Right lobe of liver (tissue), 6 donors: ENCODE results near the gene PTF1A. TPM values are rescaled to one million over a fixed set of nuclear protein-coding genes. Genes with fewer than 3 reads are reported as not detected.

Source experiments
- ATAC-seq, 4 donors: fragments of 200-7000 bp; cut with Tn5 transposase; one replicate each; pipeline ENCODE4 v1.9.1; 2020; ENCODE audit warnings: mild to moderate bottlenecking in 4 of 4, moderate library complexity in 4 of 4
- DNase-seq, 3 donors: peaks; one replicate each; pipeline ENCODE4 v3.0.0-alpha.2; 2020
- H3K27ac ChIP-seq, 3 donors: fragments of 200-600 bp; one replicate each; pipeline ENCODE4 v1.8.0; 2022
- H3K27me3 ChIP-seq, 2 donors: fragments of 200-600 bp; one replicate each; pipeline ENCODE4 v1.8.0; 2022
- H3K36me3 ChIP-seq, 4 donors: fragments of 200-600 bp; sonication (generic) in 1 of 4; one replicate each; pipeline versions ENCODE4 v1.5.1 to v1.8.0; 2017 to 2022; ENCODE audit warnings: control low read depth in 1 of 4
- H3K4me1 ChIP-seq, 4 donors: fragments of 200-600 bp; sonication (generic) in 1 of 4; one replicate each; pipeline versions ENCODE4 v1.5.1 to v1.8.0; 2017 to 2022; ENCODE audit warnings: control low read depth in 1 of 4
- H3K4me3 ChIP-seq, 3 donors: fragments of 200-600 bp; one replicate each; pipeline ENCODE4 v1.8.0; 2022
- H3K9me3 ChIP-seq, 4 donors: fragments of 200-600 bp; sonication (generic) in 1 of 4; one replicate each; pipeline versions ENCODE4 v1.5.1 to v1.8.0; 2017 to 2022; ENCODE audit warnings: control low read depth in 1 of 4
- POLR2A ChIP-seq: fragments of 450-650 bp; IDR thresholded peaks from one replicate; pipeline ENCODE4 v1.6.1; 2017; ENCODE audit warnings: antibody characterized with exemption, mild to moderate bottlenecking
- WGBS: methylation state at CpG from one replicate; pipeline ENCODE4 v1.1.6; 2018; ENCODE audit warnings: low coverage, low lambda C conversion rate; ENCODE audit not compliant: insufficient coverage; ENCODE audit errors: missing lambda C conversion rate; 5-methylcytosine and 5-hydroxymethylcytosine counted together
- intact Hi-C, 2 donors: fragments of 100-400 bp; cut with DNase I; formaldehyde crosslinking; loops; one replicate each; pipeline versions ENCODE4 v1.11.2 to v1.14.1; 2022
- total RNA-seq, 6 experiments: library from RNA; depleted of rRNA in 2 of 6; stranded (reverse); fragments of >200 nt in 2 of 6; fragmentation: NEBNext Ultra II Directional in 3 of 6; extraction: Animal tissue kit (Norgen Biotek cat#: 25700) in 3 of 6; gene quantifications; one replicate each; pipeline versions ENCODE4 v1.1.0 to v1.2.4, GENCODE V29; 2016 to 2023
- TF ChIP-seq, protein P1 (sequence below), 4 donors: fragments of 200-600 bp in 3 of 4; fragments of 450-650 bp in 1 of 4; IDR thresholded peaks; one replicate each; pipeline versions ENCODE4 v1.5.1 to v1.8.0; 2016 to 2022; ENCODE audit warnings: antibody characterized with exemption in 4 of 4, mild to moderate bottlenecking in 2 of 4
- donor health status: DM: no; HTN: yes; CAD: no.
- donor health status: DM: no; HTN: no; CAD: no.
- donor health status: DM: no; HTN: no; CAD: no.
- donor health status: DM: no; HTN: yes; CAD: no.
- donor health status: DM: no; HTN: yes; CAD: no.

The PTF1A gene
- total RNA-seq, 6 experiments from 2014 or later, result not detected

DNA sequence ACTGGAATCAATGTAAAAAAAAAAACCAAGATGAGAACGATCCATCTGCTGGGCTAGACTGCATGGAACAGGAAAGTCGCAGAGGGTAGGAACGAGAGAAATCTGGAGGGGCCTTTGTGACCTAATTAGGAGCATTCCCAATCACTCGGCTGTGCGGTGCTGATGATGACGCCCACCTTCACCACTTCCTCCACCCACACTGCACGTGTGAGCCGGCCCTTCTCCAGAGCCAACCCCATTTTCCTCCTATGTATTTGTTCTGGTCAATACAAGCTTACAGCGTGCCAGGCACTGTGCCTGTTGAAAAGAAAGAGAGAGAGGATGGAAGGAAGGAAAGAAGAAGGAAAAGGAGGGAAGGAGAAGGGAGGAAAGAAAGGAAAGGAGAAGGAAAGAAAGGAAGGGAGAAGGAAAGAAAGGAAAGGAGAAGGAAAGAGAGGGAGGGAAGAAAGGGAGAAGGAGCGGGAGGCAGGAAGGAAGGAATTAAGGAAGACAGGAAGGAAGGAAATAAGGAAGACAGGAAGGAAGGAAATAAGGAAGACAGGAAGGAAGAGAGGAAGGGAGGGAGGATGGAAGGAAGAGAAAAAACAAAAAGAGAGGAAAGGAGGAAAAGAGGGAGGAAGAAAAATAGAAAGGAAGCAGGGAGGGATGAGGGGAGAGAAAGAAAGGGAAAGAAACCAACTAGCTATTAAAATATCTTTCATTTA lies 35.5 kb upstream of the PTF1A start:
- no peaks in the 10 kb centered on the region for H3K27me3 ChIP-seq
- DNase-seq (no peak), ATAC-seq (no peak)
- H3K9me3 ChIP-seq, result no peaks in the 10 kb centered on the region
- 42% methylated on average over 8 of the region's 10 CpGs for WGBS
- TF ChIP-seq POLR2A, result no peak
- TF ChIP-seq, protein P1, sequence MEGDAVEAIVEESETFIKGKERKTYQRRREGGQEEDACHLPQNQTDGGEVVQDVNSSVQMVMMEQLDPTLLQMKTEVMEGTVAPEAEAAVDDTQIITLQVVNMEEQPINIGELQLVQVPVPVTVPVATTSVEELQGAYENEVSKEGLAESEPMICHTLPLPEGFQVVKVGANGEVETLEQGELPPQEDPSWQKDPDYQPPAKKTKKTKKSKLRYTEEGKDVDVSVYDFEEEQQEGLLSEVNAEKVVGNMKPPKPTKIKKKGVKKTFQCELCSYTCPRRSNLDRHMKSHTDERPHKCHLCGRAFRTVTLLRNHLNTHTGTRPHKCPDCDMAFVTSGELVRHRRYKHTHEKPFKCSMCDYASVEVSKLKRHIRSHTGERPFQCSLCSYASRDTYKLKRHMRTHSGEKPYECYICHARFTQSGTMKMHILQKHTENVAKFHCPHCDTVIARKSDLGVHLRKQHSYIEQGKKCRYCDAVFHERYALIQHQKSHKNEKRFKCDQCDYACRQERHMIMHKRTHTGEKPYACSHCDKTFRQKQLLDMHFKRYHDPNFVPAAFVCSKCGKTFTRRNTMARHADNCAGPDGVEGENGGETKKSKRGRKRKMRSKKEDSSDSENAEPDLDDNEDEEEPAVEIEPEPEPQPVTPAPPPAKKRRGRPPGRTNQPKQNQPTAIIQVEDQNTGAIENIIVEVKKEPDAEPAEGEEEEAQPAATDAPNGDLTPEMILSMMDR (IDR thresholded peaks at IDR 0.05), result no peak
- H3K36me3 ChIP-seq, result no peaks in the 10 kb centered on the region
- no peak overlapping the region for H3K27ac ChIP-seq
- H3K4me3 ChIP-seq, result no peak overlapping the region
- intact Hi-C loops, result no loop called here
- H3K4me1 ChIP-seq, result no peaks in the 10 kb centered on the region

DNA sequence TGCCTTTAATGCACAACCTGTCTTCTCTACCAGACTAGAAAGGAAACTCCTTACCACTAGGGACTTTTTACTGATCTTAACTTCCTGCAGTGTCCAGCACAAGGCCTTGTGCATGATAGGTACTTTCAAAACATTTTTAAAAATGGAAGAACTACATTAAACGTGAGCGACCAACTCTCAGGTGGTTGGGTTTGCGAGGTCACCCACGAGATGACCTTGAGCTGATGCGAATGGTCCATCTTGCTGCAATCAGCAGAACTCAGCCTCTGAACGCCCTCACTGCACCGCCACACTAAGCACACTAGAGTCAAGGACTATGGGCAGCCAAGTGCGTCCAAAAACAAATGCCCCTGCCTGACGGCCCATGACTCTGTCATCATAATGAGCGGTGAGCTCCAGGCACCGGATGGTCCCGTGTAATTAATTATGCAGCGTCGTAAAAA lies 34.9 kb upstream of the PTF1A start:
- Histone ChIP-seq H3K27ac (no peak overlapping the region), H3K4me3 (no peak overlapping the region), H3K4me1 (no peaks in the 10 kb centered on the region), H3K27me3 (no peaks in the 10 kb centered on the region), H3K9me3 (no peaks in the 10 kb centered on the region), H3K36me3 (no peaks in the 10 kb centered on the region)
- intact Hi-C loops, result no loop called here
- DNase-seq (no peak), ATAC-seq (no peak)
- TF ChIP-seq, protein P1 (IDR thresholded peaks at IDR 0.05), result no peak
- TF ChIP-seq POLR2A, result no peak
- 52% methylated on average over 5 of the region's 14 CpGs for WGBS

DNA sequence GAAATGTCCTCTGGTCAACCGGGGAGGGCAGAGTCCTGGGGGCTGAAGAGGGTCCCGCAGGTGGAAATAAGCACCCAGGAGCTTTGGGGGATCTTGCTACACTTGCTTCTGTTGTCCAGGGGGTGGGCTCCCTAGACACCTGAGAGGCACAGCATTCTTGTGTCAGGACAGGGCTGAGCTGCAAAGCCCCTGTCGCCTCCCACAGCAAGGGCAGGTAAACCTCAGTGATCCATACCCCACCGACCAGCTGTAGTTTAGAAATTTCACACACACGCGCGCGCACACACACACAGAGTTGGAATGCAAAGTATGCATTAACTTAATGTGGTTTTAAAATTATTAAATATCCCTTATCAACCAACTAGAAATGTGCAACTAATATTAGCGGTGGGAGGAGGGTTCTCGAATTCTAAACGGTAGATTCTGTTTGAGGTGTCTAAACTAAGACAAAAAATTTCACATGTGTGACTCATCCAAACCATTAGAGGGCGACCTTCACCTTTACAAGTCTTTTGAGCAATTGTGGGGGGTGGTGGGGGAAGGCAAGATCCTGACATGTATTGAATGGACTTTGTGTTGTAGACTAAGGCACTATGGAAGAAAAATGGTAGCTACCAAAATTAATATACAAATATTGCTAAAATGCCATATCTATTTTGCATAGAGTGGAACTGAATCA lies 34.3 kb upstream of the PTF1A start:
- no peaks in the 10 kb centered on the region for H3K36me3 ChIP-seq
- DNase-seq (no peak), ATAC-seq (peak; percentile 68 to 82 (median 70))
- no peak overlapping the region for H3K27ac ChIP-seq
- 30% methylated on average over 11 of the region's 12 CpGs for WGBS
- H3K4me3 ChIP-seq, result no peak overlapping the region
- no peaks in the 10 kb centered on the region for H3K9me3 ChIP-seq
- TF ChIP-seq, protein P1 (IDR thresholded peaks at IDR 0.05), result no peak
- TF ChIP-seq POLR2A, result no peak
- intact Hi-C loops, result no loop called here
- H3K4me1 ChIP-seq, result no peaks in the 10 kb centered on the region
- no peaks in the 10 kb centered on the region for H3K27me3 ChIP-seq

DNA sequence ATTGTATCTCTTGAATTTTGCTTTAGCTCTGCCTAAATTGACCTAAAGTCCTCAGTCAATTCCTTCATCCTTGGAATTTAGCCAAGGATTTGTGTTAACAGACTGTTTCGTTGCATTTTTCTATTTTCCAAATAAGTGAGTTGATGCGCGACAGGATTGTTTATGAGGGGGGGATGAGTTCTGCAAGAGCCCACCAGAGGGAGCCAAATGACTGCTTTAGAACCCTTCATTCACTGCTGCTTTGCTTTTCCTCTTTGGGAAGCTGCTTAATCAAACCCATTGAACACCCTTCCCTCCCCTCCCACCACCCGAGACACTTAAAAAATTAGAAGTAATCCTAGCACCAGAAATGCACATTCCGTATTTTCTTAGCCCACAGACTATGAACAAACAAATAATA lies 33.7 kb upstream of the PTF1A start:
- TF ChIP-seq POLR2A, result no peak
- TF ChIP-seq, protein P1 (IDR thresholded peaks at IDR 0.05), result peak; percentile 72 to 86 (median 74)
- peak; percentile 91 to 97 (median 92) for ATAC-seq
- Histone ChIP-seq H3K9me3 (no peaks in the 10 kb centered on the region), H3K27me3 (no peaks in the 10 kb centered on the region), H3K4me3 (no peak overlapping the region), H3K36me3 (no peaks in the 10 kb centered on the region), H3K27ac (no peak overlapping the region), H3K4me1 (no peaks in the 10 kb centered on the region)
- WGBS, result 3% methylated on average over 5 of the region's 5 CpGs
- intact Hi-C loops, result no loop called here
- DNase-seq, result no peak
